KOPT-K1 (cell line): Measurements from ENCODE around the gene TAF12.
A peak's percentile ranks its signal among the peaks of the same experiment; 100 is the strongest.
"Not testable (repeated sequence)": the region's sequence is repeated elsewhere in the genome, so short reads cannot be mapped to it uniquely, and the experiment has no call there.

Experiments
- H3K27ac ChIP-seq: fragments of 200-600 bp; sonication (generic); 2 replicates; pipeline ENCODE4 v1.5.1; 2016; ENCODE audit warnings: antibody characterized with exemption, mild to moderate bottlenecking, low read depth, low read length; ENCODE audit not compliant: poor library complexity, severe bottlenecking
- H3K36me3 ChIP-seq: fragments of 200-600 bp; sonication (generic); 2 replicates; pipeline ENCODE4 v1.5.1; 2017; ENCODE audit warnings: antibody characterized with exemption, mild to moderate bottlenecking, low read length, moderate library complexity; ENCODE audit not compliant: insufficient read depth
- H3K9me3 ChIP-seq: fragments of 200-600 bp; sonication (generic); 2 replicates; pipeline ENCODE4 v1.5.1; 2017; ENCODE audit warnings: antibody characterized with exemption, low read length, mild to moderate bottlenecking; ENCODE audit not compliant: insufficient read depth, poor library complexity, severe bottlenecking

Gene TAF12, protein sequence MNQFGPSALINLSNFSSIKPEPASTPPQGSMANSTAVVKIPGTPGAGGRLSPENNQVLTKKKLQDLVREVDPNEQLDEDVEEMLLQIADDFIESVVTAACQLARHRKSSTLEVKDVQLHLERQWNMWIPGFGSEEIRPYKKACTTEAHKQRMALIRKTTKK

DNA sequence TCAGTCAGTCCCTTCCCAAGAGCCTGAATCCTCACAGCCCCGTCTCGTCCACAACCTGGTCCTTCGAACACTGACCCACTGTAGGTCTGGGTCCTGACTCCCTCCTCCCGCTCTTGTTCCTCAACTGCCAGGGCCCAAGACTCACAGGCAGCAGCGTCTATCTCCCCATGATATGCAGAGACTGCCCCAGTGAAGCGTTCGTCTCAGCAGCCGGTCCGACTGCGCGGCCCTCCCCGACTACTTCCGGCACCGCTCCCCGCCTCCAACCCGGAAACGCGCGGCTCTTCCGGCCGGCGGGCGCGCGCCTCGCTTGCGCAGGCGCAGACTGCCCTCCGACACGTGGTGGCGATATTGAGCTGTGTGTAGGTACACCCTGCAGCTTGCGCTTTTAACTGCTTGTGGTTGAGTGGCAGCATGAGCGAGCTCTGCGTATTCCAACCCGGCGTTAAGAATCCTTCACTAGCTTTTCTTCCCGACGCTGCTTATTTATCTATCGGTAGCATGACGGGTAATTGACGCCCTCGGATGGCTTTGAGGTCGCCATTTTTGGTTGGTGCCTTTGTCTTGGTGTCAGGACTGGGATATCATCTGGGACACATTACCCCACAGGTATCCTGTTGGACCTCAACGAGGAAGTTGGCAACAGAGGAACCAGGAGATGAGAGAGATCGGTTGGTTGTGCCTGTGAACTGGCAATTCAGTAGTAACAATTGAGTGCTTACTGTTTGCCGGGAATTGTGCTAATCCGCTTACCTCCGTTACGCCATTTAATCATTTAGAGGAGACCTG, at the start of gene TAF12:
TAF12 (minus strand) TSS at position 221 of the 789 bp plus-strand sequence. CDS start 20,986 bp downstream, outside the sequence.
- H3K9me3 ChIP-seq: no peaks in the 10 kb centered on the region
- H3K36me3 ChIP-seq: no peaks in the 10 kb centered on the region
- H3K27ac ChIP-seq: peak within 1 kb of the TSS; percentile 90

DNA sequence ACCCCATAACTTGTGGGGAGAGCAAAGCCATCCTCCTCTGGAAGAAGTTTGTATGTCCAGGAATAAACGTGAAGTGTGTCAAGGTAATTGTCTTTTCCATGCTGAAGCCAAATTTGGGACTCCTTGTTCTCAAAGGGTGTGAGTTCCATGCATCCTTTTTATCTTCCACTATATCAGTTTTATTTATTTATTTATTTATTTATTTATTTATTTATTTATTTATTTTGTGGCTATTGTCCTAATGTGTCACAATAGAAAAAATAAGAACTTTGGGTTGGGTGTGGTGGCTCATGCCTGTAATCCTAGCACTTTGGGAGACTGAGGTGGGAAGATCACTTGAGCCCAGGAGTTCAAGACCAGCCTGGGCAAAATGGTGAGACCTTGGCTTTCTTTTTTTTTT, 48.8 kb upstream of the TAF12 start:
- H3K27ac ChIP-seq, H3K9me3 ChIP-seq: not testable (repeated sequence)
- peaks cover 58% of the 10 kb centered on the region for H3K36me3 ChIP-seq

DNA sequence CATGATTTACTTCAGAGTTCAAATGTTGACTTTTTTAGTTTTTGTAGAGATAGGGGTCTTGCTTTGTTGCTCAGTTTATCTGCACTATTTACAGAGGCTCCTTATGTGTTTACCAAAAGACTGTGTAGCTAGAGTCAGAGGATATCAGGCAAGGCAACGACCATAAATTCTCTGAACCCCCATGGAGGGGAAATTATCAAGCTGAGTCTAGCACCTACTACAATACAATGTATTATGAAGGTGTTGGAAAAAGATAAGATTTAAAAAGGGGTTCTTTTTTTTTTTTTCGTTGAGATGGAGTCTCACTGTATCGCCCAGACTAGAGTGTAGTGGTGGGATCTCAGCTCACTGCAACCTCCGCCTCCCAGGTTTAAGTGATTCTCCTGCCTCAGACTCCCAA, 42.1 kb upstream of the TAF12 start:
- no peaks in the 10 kb centered on the region for H3K9me3 ChIP-seq
- peaks cover 34% of the 10 kb centered on the region for H3K36me3 ChIP-seq
- no peak overlapping the region for H3K27ac ChIP-seq

DNA sequence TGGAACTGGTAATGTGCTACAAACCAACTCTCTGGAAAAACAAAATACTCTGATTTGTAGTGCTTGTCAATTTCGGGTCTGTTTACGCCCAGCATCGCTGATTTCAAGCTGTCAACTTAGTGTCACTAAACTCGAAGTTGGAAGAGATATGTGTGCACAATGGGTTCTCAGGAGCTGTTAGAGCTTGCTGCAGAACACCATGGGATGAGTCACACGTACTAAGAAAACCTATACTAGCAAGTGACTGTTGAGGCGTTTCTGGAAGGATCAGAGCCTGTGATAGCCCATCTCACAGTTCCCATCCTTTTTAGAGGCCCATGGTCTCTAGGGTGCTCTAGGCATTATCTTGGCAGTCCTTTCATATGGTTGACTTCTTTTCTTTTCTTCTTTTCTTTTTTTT, 40.0 kb upstream of the TAF12 start:
- H3K9me3 ChIP-seq: no peaks in the 10 kb centered on the region
- H3K27ac ChIP-seq: no peak overlapping the region
- H3K36me3 ChIP-seq: peaks cover 28% of the 10 kb centered on the region

DNA sequence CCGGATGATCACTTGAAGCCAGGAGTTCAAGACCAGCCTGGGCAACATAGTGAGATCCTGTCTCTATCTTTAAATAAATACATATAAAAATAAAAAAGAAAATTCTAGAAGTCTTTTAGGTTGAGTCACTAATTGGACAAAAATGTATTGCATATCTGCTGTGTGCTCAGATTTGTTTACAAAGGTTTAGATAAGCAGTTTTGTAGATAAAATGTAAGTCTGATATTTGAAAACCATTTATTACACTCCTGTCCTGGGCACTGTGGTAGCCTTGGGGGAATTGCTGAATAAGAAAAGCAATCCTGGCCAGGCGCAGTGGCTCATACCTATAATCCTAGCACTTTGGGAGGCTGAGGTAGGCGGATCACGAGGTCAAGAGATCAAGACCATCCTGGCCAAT, 37.3 kb upstream of the TAF12 start:
- H3K36me3 ChIP-seq: peaks cover 15% of the 10 kb centered on the region
- H3K27ac ChIP-seq: no peak overlapping the region
- no peaks in the 10 kb centered on the region for H3K9me3 ChIP-seq

DNA sequence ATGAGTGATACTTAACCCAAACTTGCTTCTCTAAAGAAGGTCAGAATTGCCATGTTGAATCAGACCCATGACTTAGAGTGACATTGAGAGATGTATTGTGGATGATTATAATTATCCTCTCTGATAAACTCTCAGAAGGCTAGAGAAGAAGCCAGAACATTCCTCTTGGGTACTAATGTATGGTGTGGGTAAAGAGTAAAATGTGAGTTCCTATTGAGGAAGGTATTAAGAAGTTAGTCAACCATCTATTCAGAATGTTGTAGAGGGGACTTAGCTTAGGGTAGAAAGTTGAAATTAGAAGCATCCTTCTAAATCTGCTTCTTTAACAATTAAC, 33.0 kb upstream of the TAF12 start:
- Histone ChIP-seq H3K36me3 (no peaks in the 10 kb centered on the region), H3K9me3 (no peaks in the 10 kb centered on the region), H3K27ac (no peak overlapping the region)

DNA sequence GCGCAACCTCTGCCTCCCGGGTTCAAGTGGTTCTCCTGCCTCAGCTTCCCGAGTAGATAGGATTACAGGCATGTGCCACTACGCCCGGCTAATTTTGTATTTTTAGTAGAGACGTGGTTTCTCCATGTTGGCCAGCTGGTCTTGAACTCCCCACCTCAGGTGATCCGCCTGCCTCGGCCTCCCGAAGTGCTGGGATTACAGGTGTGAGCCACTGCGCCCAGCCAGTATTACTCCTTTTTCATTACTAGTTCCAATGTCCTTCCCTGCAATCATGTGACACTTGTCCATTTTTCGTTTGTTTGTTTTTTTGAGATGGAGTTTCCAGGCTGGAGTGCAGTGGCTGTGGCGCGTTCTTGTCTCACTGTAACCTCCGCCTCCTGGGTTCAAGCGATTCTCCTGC, 30.1 kb upstream of the TAF12 start:
- H3K9me3 ChIP-seq, H3K27ac ChIP-seq, H3K36me3 ChIP-seq: not testable (repeated sequence)

DNA sequence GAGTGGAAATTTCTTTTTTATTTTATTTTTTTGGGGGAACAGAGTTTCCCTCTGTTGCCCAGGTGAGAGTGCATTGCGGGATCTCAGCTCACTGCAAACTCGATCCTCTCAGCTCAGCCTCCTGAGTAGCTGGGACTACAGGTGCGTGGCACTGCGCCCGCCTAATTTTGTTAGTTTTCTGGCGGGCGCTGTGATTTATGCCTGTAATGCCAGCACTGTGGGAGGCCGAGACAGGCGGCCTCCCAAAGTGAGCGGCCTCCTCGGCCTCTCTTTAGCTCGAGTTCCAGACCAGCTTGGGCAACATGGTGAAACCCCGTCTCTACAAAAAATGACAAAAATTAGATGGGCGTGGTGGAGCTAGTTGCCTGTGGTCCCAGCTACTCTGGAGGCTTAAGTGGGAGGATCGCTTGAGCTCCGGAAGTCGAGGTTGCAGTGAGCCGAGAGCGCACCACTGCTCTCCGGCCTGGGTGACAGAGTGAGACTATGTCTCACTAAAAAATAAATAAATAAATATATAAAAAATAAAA, 28.4 kb upstream of the TAF12 start:
- no peaks in the 10 kb centered on the region for H3K36me3 ChIP-seq
- H3K27ac ChIP-seq: no peak overlapping the region
- H3K9me3 ChIP-seq: no peaks in the 10 kb centered on the region

DNA sequence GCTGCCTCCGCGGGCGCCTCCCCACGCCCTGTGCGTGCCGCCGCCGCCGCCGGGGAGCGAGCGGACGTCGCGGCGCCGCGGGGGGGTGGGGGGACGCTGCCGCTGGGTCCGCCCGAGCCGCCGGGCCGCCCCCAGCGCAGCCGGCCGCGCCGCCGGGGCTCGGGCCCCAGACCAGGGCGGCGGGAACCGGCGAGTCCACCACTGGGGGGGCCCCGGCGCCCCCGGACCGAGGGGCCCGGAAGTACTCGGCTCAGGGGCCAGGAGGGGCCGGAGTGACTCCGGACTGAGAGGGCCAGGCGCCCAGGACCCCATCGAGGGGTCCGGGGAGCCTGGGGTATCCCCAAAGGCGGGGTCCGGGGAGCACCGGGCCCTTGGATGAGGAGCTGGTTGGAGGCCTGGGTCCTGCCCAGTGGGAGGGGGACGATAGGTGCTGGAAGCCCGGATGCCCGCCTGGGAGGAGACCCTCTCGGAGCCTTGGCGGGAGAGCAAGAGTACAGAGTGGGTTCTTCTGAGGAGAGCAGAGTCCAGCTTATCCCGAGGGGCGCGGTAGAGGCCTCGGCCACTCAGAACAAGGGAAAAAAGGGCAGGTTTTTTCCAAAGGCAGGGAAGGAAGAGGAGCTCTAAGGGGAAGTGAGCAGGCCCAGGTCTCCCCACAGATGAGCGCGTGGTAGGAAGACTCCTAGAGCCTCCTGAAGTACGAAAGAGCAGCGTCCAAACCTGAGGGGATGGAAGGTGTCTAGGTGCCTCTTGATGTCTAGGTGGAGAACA, 26.3 kb upstream of the TAF12 start:
- H3K36me3 ChIP-seq: no peaks in the 10 kb centered on the region
- peak overlapping the region; percentile 96 for H3K27ac ChIP-seq
- H3K9me3 ChIP-seq: no peaks in the 10 kb centered on the region

DNA sequence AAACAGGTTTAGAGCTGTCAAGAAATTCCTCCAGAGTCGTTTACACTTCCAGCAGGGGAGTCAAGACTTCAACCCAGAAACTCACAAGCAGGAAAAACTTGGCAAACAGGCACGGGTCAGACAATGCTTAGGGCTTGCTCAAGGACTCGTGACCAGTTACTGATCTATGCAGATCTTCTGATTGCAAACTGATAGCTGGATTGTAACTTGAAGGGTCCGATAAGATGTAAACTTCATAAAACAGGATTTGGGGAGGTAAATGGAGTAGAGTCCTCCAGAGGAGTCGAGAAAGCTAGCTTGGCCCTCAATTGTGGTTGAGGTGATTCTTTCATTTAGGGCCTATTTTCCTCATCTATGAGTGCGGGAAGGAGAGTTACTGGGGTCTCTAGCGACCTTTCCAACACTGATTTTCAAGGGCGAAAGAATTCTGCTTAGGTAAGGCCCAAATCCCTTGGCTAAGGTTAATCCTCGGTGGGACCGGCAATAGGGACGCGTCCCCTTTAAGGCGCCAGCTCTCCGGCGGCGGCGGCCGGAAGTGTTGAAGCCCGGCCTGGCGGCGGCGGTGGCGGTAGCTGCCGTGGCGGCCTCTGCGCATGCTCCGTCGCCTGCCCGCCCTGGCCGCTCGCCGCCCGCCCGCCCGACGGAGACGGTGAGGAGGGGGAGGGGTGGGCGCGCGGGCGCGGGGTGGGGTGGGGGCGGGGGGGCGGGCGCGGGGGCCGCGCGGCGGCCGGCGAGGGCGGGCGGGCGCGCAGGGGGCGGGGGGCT, 25.5 kb upstream of the TAF12 start, which contains the start of gene GMEB1:
GMEB1 (plus strand) TSS at position 594 of the 765 bp plus-strand sequence. CDS start 14,829 bp downstream, outside the sequence.
- peak within 1 kb of the TSS; percentile 98 for H3K27ac ChIP-seq
- H3K36me3 ChIP-seq: no peaks in the 10 kb centered on the region
- no peaks in the 10 kb centered on the region for H3K9me3 ChIP-seq

DNA sequence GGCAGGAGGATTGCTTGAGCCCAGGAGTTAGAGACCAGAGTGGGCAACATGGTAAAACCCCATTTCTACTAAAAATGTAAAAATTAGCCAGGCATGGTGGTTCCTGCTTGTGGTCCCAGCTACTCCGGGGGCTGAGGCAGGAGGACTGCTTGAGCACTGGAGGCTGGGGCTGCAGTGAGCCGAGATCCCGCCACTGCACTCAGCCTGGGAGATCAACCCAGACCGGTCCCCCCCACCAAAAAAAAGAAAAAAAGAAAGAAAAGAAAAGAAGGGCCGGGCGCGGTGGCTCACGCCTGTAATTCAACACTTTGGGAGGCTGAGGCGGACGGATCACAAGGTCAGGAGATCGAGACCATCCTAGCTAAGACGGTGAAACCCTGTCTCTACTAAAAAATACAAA, 23.9 kb upstream of the TAF12 start:
- no peak overlapping the region for H3K27ac ChIP-seq
- no peaks in the 10 kb centered on the region for H3K9me3 ChIP-seq
- no peaks in the 10 kb centered on the region for H3K36me3 ChIP-seq

DNA sequence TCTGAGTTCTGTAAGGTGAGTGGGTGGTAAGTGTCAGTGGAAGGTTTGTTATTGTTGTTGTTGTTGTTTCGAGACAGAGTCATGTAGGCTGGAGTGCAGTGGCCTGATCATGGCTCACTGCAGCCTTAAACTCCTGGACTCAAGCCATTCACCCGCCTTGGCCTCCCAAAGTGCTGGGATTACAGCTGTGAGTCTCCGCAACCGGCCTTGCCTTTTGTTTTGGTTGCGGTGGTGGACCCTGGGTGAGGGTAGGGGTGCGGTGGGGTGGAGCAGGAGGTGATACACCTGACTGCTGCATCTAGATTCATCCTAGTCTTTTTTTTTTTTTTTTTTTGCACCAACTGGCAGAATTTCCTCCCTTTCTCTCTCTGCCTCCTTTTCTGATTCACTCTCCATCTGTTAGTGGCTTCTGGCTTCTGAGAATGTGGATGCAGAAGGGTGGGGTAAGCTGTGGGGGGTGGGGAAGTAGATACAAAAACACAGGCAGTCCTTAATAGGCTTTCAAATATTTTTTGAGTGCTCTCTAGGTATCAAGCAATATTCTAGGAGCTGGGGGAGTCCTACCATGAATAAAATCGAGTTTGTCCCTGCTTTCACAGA, 21.1 kb upstream of the TAF12 start:
- Histone ChIP-seq H3K9me3 (no peaks in the 10 kb centered on the region), H3K27ac (no peak overlapping the region), H3K36me3 (no peaks in the 10 kb centered on the region)

DNA sequence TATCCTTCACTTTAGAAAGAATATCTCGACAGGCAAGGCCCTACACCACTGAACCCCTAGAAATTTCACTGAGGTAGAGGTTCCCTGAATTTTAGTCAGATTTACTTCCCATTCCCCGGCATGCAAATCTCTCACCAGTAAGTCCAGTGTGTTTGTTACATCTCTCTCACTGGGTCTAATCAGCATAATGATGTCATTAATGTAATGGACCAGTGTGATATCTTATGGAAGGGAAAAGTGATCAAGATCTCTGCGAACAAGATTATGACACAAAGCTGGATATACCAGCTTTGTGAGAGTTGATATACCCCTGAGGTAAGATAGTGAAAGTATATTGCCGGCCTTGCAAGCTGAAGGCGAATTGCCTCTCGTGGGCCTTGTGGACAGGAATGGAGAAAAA, 13.5 kb upstream of the TAF12 start:
- Histone ChIP-seq H3K9me3 (no peaks in the 10 kb centered on the region), H3K36me3 (no peaks in the 10 kb centered on the region), H3K27ac (no peak overlapping the region)

DNA sequence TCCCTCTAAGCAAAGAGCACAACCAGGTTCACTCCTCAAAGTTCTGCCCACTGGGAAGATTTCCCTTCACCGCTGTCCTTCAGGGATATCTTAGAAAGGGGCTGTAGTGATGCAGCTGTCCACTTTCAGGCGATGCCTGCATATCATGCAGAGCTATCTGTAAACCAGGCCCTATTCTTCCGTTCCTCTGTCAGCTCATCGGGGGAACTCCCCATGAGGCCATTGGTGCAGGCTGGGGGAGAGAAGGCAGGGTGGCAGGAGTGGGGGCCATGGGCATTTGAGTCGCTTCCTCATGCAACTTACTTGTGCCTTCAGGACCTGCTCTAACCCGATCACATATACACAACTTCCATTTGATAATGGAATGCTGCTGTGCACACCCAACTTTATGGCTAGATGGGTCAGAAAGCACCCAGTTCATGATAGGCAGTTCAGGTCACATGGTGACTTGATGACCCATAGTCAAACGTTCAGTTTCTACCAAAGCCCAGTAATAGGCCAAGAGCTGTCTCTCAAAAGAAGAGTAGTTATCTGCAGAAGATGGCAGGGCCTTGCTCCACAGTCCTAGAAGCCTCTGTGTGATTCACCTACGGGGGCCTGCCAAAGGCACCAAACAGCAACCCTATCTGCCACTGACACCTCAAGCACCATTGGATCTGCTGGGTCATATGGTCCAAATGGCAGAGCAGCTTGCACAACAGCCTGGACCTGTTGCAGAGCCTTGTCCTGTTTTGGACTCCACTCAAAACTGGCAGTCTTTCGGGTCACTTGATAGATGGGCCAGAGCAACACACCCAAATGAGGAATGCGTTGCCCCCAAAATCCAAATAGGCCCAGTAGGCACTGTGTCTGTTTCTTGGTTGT, 12.8 kb upstream of the TAF12 start:
- not testable (repeated sequence) for H3K36me3 ChIP-seq, H3K27ac ChIP-seq, H3K9me3 ChIP-seq
